ENCODE measurements around the gene PTPRM. TPM values are rescaled to one million over a fixed set of nuclear protein-coding genes. Genes with fewer than 3 reads are reported as not detected.

The PTPRM gene
- total RNA-seq, 1 donor from 2014 or later: 63.2 TPM

- no peak for TF ChIP-seq CTCF (conservative IDR thresholded peaks at IDR 0.05; ENCODE audit: low read depth, low read length)
These were observed 846.1 kb downstream of the PTPRM start for GRCh38 chr18:8413189-8413588.

GRCh38 chr18:8413751-8414150 is 846.6 kb downstream of the PTPRM start:
- no peak for DNase-seq (ENCODE audit: low read depth)
- no peak overlapping the region for H3K4me3 ChIP-seq (ENCODE audit: low read depth, low read length)
- no peak for TF ChIP-seq CTCF (conservative IDR thresholded peaks at IDR 0.05; ENCODE audit: low read depth, low read length)

More at GRCh38 chr18:8413189-8413588, 846.1 kb downstream of the PTPRM start:
- DNase-seq (ENCODE audit: low read depth): no peak
- no peak overlapping the region for H3K4me3 ChIP-seq (ENCODE audit: low read depth, low read length)

DNA sequence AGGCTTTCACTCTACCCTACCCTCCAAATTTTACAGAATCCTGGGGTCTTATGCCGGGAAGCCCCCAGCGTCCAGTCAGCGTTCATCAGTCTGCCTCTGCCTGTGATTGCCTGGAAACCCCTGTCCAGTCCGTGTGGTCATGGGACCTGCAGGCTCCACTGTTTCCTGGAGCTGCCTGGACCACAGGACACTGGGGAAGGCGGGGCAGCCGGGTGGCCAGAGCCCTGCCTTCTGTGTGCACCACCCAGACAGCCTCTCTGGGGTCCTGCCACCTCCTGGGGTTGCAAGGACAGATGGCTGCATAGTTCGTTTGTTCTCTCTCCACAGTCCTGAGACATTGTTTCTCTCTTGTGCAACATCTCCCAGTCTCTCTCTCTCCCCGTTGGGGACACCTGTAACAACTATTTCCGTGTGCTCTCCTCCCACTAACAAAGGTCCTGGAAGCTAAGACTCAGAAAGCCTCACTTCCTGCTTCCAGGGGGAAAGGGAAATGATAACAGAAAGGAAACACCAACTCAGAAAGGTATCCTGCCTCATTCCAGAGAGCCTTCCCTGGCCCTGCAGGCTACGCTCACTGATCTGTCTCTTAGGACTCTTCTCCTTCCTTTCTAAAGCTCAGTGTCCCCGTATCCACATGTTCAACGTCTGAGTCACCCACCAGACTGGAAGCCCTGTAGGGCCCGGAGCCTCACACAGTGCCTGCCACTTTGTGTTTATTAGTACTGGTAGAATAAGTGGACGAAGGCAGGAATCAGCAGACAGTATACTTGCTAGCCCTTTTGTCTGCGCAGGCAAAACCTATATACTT is 849.3 kb downstream of the PTPRM start:
- TF ChIP-seq CTCF (conservative IDR thresholded peaks at IDR 0.05; ENCODE audit: low read depth, low read length): no peak
- DNase-seq (ENCODE audit: low read depth): no peak
- no peak overlapping the region for H3K4me3 ChIP-seq (ENCODE audit: low read depth, low read length)

GRCh38 chr18:8422391-8422790 is 855.3 kb downstream of the PTPRM start:
- H3K4me3 ChIP-seq (ENCODE audit: low read depth, low read length): no peak overlapping the region
- DNase-seq (ENCODE audit: low read depth): no peak
- TF ChIP-seq CTCF (conservative IDR thresholded peaks at IDR 0.05; ENCODE audit: low read depth, low read length): no peak

GRCh38 chr18:8423051-8423557 is 856.0 kb downstream of the PTPRM start:
- no peak for TF ChIP-seq CTCF (conservative IDR thresholded peaks at IDR 0.05; ENCODE audit: low read depth, low read length)
- no peak overlapping the region for H3K4me3 ChIP-seq (ENCODE audit: low read depth, low read length)

DNA sequence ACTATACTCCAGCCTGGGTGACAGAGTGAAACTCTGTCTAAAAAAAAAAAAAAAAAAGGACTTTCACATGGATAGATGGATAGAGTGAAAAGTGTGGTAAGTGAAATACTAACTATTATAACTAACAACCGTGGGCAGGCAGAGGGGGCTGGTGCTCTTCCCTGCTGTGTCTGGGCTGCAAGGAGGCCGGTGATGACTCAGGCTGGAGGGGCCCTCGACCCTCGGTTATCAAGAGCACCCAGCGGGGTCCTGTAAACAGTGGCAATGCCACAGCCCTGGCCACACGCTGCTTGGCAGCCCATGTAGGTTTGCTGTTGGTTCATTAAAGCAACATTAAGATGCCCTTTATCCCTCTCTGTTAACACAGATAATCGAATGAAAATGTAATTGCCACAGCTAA is 857.4 kb downstream of the PTPRM start:
- no peak for DNase-seq (ENCODE audit: low read depth)
- TF ChIP-seq CTCF (conservative IDR thresholded peaks at IDR 0.05; ENCODE audit: low read depth, low read length): no peak
- no peak overlapping the region for H3K4me3 ChIP-seq (ENCODE audit: low read depth, low read length)

More at GRCh38 chr18:8423051-8423557, 856.0 kb downstream of the PTPRM start:
- no peak for DNase-seq (ENCODE audit: low read depth)
